HG03196 (cell line): ENCODE data around the gene AK2.
"Not testable (repeated sequence)": the region's sequence is repeated elsewhere in the genome, so short reads cannot be mapped to it uniquely, and the experiment has no call there.

Source experiments
- ATAC-seq: cut with Tn5 transposase; IDR thresholded peaks from one replicate; pipeline ENCODE4 v1.9.1; 2021; ENCODE audit not compliant: unreplicated experiment

Gene AK2

GRCh38 chr1:33055210-33056008 is 18.7 kb upstream of the AK2 start:
- ATAC-seq, result no peak

DNA sequence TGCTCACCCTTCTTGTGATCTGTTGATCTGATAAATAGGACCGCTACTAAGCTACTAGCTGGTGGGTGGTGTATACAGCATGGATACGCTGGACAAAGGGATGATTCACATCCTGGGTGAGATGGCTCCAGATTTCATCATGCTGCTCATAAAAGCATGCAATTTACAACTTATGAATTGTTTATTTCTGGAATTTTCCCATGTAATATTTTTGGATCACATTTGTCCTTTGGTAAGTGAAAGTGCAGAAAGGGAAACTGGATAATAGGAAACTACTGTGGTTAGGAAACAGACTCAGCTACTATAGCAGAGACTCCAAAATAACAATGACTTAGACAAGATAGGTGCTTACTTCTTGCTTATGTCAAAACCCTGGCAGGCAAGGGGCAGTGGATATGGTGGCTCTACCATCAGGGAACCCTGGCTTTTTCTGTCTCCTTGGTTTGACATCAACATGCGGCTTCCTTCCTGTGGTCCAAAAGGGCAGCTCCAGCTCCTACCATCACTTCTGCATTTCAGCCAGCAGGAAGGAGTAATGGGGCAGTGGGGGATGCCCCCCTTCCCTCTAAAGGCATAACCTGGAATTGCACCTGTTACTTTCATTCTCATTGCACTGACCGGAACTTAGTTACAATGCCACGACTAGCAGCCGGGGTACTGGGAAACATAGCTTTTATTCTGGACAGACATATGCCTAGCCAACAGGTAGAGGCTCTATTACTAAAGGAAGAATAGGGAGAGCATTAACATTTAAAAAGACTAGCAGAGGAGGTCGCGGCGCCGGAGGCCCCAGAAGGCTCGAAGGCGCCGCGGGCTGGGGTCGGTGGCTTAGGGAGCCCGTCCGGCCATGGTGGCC is 13.8 kb upstream of the AK2 start:
- no peak for ATAC-seq

- no peak for ATAC-seq
These were observed 12.7 kb upstream of the AK2 start for GRCh38 chr1:33049371-33049770.

- ATAC-seq, result no peak
These were observed 11.7 kb upstream of the AK2 start for GRCh38 chr1:33048426-33048825.

- no peak for ATAC-seq
These were observed 11.2 kb upstream of the AK2 start for GRCh38 chr1:33047839-33048305.

DNA sequence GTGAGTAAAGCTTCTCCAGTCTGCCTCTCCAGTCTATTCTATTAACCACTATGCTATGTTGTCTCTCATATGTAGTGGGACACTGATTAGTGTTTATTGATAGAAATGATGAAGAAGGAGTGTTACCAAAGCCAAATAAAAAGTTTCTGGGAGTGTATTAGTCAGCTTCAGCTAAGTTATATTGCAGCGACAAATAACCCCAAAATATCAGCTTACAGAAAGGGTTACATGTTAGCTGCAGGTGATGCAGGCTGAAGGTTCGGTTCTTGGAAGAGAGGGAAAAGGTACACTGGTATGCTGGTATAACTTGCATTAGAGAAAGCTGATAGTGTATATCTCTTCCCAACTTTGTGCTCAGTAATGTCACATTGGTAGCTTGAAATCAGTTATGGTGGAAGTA is 10.6 kb upstream of the AK2 start:
- ATAC-seq, result no peak

DNA sequence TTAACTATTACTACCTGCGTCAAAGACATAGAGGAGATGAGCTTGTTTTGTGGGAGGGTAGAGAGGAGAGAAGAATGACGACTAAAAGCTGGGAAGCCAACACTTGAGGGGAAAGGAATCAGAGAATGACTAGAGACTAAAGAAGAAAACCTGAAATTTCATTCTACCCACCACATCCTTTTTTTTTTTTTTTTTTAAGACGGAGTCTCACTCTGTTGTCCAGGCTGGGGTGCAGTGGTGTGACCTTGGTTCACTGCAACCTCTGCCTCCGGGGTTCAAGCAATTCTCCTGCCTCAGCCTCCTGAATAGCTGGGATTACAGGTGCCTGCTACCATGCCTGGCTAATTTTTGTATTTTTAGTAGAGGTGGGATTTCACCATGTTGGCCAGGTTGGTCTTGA is 9.6 kb upstream of the AK2 start:
- not testable (repeated sequence) for ATAC-seq

DNA sequence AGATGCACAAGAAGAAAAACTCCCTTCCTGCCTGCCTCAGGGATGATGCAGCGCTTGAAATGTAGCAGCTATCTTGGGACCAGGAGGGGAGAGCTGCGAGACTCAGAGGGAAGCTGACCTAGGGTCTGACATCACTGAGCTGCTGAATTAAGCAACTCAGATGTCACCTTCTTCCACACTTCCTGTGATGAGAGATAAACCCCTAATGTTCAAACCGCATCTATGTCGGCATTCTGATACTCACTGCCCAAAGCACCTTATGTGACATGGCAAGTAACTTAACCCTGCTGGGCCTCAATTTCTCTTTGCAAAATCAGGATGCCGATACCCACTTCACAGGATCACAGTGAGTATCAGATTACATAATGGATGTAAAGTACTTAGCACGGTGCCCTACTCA is 9.1 kb upstream of the AK2 start:
- ATAC-seq, result no peak

GRCh38 chr1:33045246-33045645 is 8.6 kb upstream of the AK2 start:
- ATAC-seq, result no peak

GRCh38 chr1:33043267-33044092 is 6.8 kb upstream of the AK2 start:
- ATAC-seq, result no peak

- ATAC-seq, result no peak
These were observed 6.1 kb upstream of the AK2 start for GRCh38 chr1:33042831-33043230.

DNA sequence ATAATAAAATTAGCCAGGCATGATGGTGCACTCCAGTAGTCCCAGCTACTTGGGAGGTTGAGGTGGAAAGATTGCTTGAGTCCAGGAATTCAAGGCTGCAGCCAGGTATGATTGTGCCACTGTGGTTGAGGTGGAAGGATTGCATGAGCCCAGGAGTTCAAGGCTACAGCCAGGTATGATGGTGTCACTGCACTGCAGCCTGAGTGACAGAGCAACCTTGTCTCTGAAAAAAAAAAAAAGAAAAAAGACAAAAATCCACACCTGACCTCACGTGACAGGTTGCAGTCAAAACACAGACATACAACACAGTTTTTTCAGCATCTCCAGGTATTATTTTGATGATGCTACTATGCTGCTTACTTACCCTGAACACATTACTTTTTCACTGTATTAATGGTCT is 4.3 kb upstream of the AK2 start:
- no peak for ATAC-seq

GRCh38 chr1:33039840-33040239 is 3.2 kb upstream of the AK2 start:
- no peak for ATAC-seq

DNA sequence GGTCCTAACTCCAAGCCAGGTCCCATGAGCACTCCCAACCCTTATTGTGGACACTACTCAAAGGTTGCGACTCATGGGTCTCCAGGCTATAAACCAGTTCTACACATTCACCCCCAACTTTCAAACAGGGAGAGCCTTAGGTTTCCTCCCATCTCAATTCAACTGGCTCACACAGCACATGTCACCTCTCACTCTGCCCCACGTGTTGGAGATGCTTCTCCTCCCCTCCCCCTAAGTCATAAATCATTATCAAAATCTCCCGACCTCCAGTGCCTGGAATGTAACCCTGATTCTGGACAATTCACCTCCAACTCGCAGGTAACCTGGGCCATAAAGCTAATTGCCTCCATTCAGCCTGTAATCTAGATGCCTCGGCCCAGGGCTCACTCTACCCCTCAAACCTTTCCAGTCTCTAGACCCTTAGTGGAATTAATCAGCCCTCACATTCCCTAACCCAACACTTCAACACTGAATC is 595 bp downstream of the AK2 start:
- no peak for ATAC-seq

- no peak for ATAC-seq
These were observed 4.4 kb downstream of the AK2 start for GRCh38 chr1:33032126-33032869.

- ATAC-seq, result no peak
These were observed 5.2 kb downstream of the AK2 start for GRCh38 chr1:33031506-33031905.

DNA sequence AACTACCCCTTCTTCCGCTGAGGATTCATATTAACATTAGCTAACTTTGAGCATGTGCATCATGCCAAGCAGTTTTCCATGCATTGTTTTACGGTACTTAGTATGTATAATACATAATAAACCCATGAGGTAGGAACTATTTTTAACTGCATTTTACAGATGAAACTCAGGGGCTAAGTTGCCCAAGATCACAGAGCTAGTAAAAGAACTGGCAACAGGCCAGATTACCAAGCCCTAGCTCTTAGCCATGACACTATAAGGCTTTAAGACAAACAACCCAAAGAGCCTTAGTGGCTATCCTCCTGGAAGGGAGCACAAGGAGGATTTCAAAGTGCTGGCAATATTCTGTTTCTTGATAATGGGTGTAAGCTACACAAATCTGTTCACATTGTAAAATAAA is 6.1 kb downstream of the AK2 start:
- ATAC-seq, result no peak

- ATAC-seq, result no peak
These were observed 6.8 kb downstream of the AK2 start for GRCh38 chr1:33029921-33030320.

GRCh38 chr1:33029209-33029608 is 7.5 kb downstream of the AK2 start:
- no peak for ATAC-seq

DNA sequence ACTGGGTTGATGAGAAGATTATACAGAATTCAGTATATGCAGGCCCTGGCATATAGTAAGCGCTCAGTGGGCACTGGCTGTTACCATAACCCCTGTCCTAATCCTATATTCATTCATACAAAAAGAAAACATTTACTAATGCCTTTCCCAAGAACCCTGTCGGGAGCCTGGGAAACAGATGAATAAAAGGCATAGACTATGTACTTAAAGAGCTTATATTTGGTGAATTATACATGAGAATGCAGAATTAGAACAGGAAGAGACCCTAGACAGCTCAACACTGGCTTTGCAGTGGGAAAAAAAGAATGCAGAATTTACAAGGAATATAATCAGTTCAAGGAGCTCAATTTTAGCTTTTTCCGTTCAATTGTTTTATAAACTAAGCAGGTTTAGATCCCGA is 10.9 kb downstream of the AK2 start:
- no peak for ATAC-seq

GRCh38 chr1:33025180-33025569 is 11.5 kb downstream of the AK2 start:
- ATAC-seq, result no peak
